ENCODE data around the gene SUSD4. TPM values are rescaled to one million over a fixed set of nuclear protein-coding genes. Genes with fewer than 3 reads are reported as not detected.
"Not testable (repeated sequence)": the region's sequence is repeated elsewhere in the genome, so short reads cannot be mapped to it uniquely, and the experiment has no call there.

Gene SUSD4
- total RNA-seq, 1 experiment from 2014 or later, result 11.9 TPM

- in situ Hi-C loops (cut with HindIII; ENCODE audit: low pct_unique_long_range_greater_than_20kb, low sequenced_read_pairs), result no loop called here
- DNase-seq (ENCODE audit: low read depth), result no peak
Measured at GRCh38 chr1:223270155-223270554, 93.8 kb downstream of the SUSD4 start.

- in situ Hi-C loops (cut with HindIII; ENCODE audit: low pct_unique_long_range_greater_than_20kb, low sequenced_read_pairs), result no loop called here
- DNase-seq (ENCODE audit: low read depth), result no peak
Measured at GRCh38 chr1:223269006-223269405, 95.0 kb downstream of the SUSD4 start.

GRCh38 chr1:223266632-223267172 lies 97.3 kb downstream of the SUSD4 start:
- in situ Hi-C loops (cut with HindIII; ENCODE audit: low pct_unique_long_range_greater_than_20kb, low sequenced_read_pairs), result no loop called here
- DNase-seq (ENCODE audit: low read depth), result no peak

GRCh38 chr1:223264983-223265908 lies 98.7 kb downstream of the SUSD4 start:
- DNase-seq (ENCODE audit: low read depth), result no peak
- in situ Hi-C loops (cut with HindIII; ENCODE audit: low pct_unique_long_range_greater_than_20kb, low sequenced_read_pairs), result no loop called here

GRCh38 chr1:223264529-223264928 lies 99.4 kb downstream of the SUSD4 start:
- DNase-seq (ENCODE audit: low read depth), result no peak
- in situ Hi-C loops (cut with HindIII; ENCODE audit: low pct_unique_long_range_greater_than_20kb, low sequenced_read_pairs), result no loop called here

GRCh38 chr1:223261914-223262313 lies 102.1 kb downstream of the SUSD4 start:
- in situ Hi-C loops (cut with HindIII; ENCODE audit: low pct_unique_long_range_greater_than_20kb, low sequenced_read_pairs), result no loop called here
- no peak for DNase-seq (ENCODE audit: low read depth)

GRCh38 chr1:223260712-223261111 lies 103.3 kb downstream of the SUSD4 start:
- no peak for DNase-seq (ENCODE audit: low read depth)
- in situ Hi-C loops (cut with HindIII; ENCODE audit: low pct_unique_long_range_greater_than_20kb, low sequenced_read_pairs), result no loop called here

- DNase-seq (ENCODE audit: low read depth), result no peak
- in situ Hi-C loops (cut with HindIII; ENCODE audit: low pct_unique_long_range_greater_than_20kb, low sequenced_read_pairs), result no loop called here
Measured at GRCh38 chr1:223259462-223259861, 104.5 kb downstream of the SUSD4 start.

- no peak for DNase-seq (ENCODE audit: low read depth)
- in situ Hi-C loops (cut with HindIII; ENCODE audit: low pct_unique_long_range_greater_than_20kb, low sequenced_read_pairs), result no loop called here
Measured at GRCh38 chr1:223258751-223259198, 105.2 kb downstream of the SUSD4 start.

- in situ Hi-C loops (cut with HindIII; ENCODE audit: low pct_unique_long_range_greater_than_20kb, low sequenced_read_pairs), result no loop called here
- DNase-seq (ENCODE audit: low read depth), result no peak
Measured at GRCh38 chr1:223257856-223258550, 106.0 kb downstream of the SUSD4 start.

GRCh38 chr1:223256034-223256433 lies 107.9 kb downstream of the SUSD4 start:
- in situ Hi-C loops (cut with HindIII; ENCODE audit: low pct_unique_long_range_greater_than_20kb, low sequenced_read_pairs), result no loop called here
- no peak for DNase-seq (ENCODE audit: low read depth)

- DNase-seq (ENCODE audit: low read depth), result no peak
- in situ Hi-C loops (cut with HindIII; ENCODE audit: low pct_unique_long_range_greater_than_20kb, low sequenced_read_pairs), result no loop called here
Measured at GRCh38 chr1:223253916-223254315, 110.1 kb downstream of the SUSD4 start.

- in situ Hi-C loops (cut with HindIII; ENCODE audit: low pct_unique_long_range_greater_than_20kb, low sequenced_read_pairs); DNase-seq (ENCODE audit: low read depth): not testable (repeated sequence)
Measured at GRCh38 chr1:223251387-223251786, 112.6 kb downstream of the SUSD4 start.

GRCh38 chr1:223250632-223251015 lies 113.4 kb downstream of the SUSD4 start:
- no peak for DNase-seq (ENCODE audit: low read depth)
- in situ Hi-C loops (cut with HindIII; ENCODE audit: low pct_unique_long_range_greater_than_20kb, low sequenced_read_pairs), result no loop called here

- no peak for DNase-seq (ENCODE audit: low read depth)
- in situ Hi-C loops (cut with HindIII; ENCODE audit: low pct_unique_long_range_greater_than_20kb, low sequenced_read_pairs), result no loop called here
Measured at GRCh38 chr1:223249854-223250631, 113.9 kb downstream of the SUSD4 start.

GRCh38 chr1:223248770-223249140 lies 115.2 kb downstream of the SUSD4 start:
- in situ Hi-C loops (cut with HindIII; ENCODE audit: low pct_unique_long_range_greater_than_20kb, low sequenced_read_pairs), result no loop called here
- no peak for DNase-seq (ENCODE audit: low read depth)

- DNase-seq (ENCODE audit: low read depth), result no peak
- in situ Hi-C loops (cut with HindIII; ENCODE audit: low pct_unique_long_range_greater_than_20kb, low sequenced_read_pairs), result no loop called here
Measured at GRCh38 chr1:223248001-223248769, 115.8 kb downstream of the SUSD4 start.
